ENCODE results near the gene DNAJC5G.
"Not testable (repeated sequence)": the region's sequence is repeated elsewhere in the genome, so short reads cannot be mapped to it uniquely, and the experiment has no call there.

The DNAJC5G gene

DNA sequence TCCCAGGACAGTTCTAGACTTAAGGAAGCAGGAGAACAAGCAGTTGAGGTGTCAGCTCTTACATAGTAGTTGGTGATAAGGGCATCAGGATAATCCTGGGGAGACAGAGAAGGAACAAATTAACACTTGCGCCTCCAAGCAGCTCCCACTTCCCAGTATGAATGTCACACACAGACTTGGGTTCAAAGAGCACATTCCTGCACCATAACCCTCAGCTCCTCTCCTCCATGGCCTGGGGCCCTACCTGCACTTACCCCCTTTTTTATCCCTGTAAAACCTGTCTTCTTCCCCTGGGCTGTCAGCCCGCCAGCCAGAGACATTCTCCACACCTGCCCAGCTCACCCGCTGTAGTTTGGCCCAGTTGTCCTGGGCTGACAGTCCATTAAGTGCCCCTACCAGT, 36.9 kb downstream of the DNAJC5G start:
- DNase-seq: no peak

DNA sequence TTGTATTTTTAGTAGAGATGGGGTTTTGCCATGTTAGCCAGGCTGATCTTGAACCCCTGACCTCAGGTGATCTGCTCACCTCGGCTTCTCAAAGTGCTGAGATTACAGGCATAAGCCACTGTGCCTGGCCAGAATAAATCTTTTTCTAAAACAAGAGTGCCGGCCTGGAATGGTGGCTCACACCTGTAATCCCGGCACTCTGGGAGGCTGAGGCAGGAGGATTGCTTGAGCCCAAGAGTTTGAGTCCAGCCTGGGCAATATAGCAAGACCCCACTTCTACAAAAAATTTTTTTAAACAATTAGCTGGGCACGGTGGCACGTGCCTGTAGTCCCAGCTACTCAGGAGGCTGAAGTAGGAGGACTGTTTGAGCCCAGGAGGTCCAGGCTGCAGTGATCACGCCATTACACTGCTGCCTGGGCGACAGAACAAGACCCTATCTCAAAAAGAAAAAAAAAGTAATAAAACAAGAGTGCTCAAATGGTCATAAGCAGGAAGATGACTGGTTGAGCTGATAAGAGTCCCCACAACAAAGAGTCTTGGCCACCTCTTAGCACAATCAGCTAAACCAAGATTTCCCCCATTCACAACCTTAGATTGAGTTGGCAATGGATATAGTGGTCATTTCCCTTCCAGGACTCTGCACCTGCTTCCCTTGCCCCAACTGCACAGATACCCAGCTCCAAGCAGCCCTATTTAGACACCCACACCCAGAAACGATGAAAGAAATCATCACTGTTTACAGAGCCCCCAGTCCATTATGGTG, 38.8 kb downstream of the DNAJC5G start:
- no peak for DNase-seq

DNA sequence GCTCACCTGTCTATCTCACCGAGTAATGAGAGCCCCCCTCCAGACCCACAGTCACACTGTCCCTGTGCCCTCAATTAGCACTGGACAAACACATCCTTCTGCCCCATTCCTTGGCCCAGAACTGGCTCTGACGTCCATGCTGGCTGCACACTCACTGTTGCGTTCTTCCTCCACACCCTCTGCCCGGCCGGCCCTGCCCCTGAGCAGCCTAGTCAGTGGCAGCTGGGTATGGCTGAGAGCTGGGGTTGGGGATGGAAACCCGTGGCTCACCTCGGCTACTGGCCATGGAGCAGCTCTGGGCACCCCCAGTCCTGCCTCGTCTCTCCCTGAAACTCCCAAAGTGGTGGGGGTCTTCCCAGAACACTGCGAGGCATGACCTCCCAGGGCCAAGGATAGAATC, 39.5 kb downstream of the DNAJC5G start:
- DNase-seq: no peak

DNA sequence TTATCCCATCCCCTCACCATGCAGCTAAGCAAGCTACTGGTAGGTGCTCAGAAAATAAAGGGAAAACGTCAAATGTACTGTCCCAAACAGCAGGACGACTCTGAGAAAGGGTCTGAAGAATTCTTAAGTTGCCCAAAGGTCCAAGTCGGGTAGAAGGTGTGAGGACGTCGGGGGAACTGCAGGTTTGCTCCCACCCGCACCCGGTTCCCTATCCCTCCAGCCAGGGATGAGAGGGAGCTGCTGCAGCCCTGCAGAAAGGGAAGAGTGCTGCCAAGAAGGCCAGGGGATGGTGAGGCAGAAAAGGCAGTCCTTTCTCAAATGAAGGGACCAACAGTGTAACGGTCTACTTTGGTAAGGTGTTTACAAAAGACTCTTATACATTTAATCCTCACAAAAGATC, 39.9 kb downstream of the DNAJC5G start:
- DNase-seq: no peak

DNA sequence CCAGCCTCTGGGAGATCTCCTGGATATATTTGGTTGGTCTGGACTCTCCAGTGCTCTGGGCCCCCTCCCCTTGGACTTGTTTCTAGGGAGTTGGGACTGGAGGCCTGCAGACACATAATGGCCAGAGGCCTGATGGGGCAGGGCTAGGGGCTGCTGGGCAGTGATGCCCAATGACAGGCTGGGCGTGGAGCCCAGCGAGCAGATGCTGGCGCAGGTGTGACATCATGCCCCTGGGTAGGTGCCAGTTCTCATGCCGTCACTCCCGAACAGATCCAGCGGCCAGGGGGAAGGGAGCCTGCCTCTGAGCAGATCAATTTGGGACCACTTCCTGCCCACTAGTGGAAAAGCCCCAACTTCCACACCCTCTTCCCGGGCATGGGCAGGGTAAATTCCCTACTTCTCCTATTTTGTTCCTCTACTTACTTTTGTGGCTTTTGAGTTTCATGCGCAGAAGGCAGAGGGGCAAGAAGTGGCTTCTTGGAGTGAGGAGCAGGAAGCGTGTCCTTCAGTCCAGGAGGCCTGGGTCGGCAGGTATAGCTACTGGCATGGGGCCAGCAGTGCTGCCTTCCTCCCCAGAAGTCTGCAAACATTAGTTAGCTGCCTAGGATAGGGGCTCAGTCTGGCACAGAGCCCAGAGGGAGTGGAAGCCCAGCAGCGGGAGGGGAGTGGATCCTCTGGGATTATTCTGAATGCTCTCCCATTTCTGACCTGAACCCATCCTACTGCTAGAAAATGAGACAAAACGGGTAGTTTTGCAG, 41.6 kb downstream of the DNAJC5G start:
- peak; percentile 29 for DNase-seq

DNA sequence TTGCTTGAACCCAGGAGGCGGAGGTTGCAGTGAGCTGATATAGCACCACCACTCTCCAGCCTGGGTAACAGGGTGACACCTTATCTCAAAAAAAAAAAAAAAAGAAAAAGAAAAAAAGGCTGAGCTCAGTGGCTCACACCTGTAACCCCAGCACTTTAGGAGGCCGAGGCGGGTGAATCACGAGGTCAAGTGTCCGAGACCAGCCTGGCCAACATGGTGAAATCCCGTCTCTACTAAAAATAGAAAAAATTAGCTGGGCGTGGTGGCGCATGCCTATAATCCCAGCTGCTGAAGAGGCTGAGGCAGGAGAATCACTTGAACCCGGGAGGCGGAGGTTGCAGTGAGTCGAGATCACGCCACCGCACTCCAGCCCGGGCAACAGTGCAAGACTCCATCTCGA, 44.6 kb downstream of the DNAJC5G start:
- DNase-seq: not testable (repeated sequence)

DNA sequence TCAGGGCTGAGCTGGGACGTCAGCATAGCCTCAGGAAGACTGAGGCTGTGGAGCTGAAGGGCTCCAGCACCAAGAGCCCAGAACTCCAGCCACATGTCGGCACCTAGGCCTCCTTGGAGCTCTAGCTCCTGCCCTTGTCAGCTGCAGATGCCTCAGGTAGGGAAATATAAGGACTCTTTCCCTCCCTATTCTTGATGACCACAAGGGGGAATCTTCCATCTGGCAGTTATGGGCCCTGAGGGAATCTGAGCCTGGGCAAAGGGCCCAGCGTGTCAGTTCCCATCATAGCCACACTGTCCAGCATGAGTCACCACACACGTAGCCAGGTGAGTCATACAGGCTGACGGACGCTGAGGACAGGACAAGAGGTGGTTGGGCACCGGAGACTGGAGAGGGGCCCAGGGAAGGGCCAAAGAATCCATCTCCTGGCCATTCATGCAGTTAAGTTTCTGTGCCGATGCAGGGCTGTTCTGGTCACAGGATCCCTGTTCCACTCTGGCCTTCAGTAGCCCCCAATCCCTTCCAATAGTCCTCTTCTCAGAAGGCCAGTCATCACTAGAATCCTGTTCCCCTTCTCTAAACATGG, 45.8 kb downstream of the DNAJC5G start:
- DNase-seq: peak; percentile 65

DNA sequence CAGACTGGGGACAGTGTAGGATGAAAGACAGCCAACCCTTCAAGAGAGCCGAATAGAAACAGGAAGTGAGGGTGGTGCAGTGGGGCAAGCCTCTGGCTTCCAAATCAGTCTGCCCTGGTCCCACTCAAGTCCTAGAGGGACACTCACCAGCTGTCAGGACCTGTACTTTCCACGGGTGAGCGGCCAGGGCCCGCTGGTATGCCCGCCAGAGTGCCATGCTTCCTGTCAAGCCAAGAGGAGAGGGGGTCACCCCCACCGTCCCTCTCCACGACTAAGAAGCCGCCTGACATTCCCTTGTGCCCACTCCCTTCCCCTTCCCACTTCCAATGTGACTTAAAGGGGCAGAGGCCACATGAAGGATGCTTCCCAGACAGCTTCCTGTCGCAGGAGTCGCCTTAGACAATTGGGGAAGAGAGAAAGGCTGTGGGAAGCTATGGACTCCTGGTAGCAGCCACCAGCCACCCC, 47.1 kb downstream of the DNAJC5G start:
- DNase-seq: peak; percentile 49

DNA sequence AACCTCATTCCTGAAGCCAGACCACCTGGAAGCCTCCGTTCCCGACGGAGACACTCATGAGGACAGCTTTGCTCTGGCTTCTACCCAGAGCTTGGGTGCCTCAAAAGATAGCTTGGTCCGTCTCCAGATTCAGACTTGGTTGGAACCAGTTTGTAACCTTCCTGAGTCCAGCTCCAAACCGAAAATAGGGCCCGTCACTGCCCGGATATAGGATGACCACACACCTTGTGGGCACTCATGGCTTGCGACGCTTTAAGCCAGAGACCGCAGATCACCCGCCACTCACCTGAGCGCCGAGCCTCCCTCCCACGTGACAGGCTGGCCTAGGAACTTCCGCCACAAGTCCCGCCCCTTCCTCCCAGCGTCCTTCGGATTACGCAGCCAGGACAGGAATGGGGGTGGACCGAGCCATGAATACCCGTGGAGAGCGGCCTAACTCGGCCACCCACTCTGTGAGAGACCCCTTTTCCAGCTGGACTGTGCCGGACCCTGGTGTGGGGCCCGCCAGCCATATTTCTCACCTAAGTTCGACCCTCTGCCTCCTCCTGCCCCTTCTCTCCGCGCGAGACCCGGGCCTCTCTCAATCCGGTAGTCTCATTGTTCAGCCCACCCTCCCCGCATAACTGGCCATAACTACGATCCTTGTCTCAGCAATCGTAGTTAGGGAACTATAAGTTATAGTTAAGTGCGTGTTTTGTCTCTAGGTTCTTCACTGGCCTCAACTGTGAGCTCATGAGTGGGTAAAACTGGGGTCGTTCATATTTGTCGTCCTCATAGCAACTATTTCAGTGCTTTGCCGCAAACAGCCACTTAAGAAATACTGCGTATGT, 47.7 kb downstream of the DNAJC5G start, which contains the start of gene MPV17:
TSS of gene MPV17 (minus strand) at position 332 of the 830 bp plus-strand sequence. CDS start 580 bp downstream, outside the sequence.
- DNase-seq: peak; percentile 90

DNA sequence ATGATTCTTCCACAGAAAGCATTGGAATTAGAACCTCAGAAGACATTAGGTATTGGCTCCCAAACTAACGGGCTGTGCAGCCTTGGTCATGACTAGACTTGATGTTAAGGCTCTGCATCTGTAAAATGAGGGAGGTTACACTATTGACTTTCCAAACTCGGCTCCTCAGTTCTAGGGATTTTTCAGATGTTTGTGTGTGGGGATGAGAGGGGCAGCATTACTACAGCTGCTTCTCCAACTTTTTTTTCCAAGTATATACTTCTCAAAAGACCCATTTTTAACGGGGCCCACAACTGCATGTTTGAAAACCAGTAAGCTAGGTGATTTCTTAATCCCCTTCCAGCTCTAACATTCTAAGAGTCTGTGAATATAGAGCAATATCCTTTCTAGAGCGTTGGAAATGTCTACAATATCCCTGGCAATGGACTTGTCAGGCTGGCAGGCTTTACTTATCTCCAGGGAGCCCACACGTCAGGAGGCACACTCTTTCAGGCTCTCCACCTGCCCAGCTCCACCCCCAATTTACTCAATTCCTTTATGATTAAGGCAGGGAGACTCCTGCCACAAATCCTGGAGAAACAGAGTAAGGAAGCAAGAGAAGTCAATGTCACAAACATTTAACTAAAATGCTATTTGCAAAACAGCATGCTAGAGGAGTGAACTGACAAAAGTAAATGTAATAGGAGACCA, 48.5 kb downstream of the DNAJC5G start:
- DNase-seq: no peak

DNA sequence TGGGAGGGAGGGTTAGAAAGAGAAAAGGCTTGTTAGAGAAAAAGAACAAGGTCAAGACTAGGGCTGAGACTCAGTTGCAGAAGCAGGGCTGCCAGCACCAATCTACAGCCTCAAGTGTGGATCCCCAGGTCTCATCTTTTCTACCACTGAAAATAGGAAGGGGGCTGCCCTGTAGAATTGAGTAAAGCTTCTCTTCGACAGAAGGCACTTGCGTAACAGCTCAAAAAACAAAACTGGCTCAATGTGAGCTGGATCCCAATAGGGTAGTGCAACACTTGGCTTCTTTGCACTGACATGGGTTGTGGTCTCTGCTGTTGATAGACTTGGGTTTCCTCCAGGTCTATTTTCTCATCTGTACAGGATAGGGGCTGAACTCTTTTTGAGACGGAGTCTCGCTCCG, 49.5 kb downstream of the DNAJC5G start:
- DNase-seq: no peak

All from inflammatory macrophage treated with lipopolysaccharide for 4 hours (primary cell).